ENCODE results near the gene ZNF415.
"Not testable (repeated sequence)": the region's sequence is repeated elsewhere in the genome, so short reads cannot be mapped to it uniquely, and the experiment has no call there.

Gene ZNF415

DNA sequence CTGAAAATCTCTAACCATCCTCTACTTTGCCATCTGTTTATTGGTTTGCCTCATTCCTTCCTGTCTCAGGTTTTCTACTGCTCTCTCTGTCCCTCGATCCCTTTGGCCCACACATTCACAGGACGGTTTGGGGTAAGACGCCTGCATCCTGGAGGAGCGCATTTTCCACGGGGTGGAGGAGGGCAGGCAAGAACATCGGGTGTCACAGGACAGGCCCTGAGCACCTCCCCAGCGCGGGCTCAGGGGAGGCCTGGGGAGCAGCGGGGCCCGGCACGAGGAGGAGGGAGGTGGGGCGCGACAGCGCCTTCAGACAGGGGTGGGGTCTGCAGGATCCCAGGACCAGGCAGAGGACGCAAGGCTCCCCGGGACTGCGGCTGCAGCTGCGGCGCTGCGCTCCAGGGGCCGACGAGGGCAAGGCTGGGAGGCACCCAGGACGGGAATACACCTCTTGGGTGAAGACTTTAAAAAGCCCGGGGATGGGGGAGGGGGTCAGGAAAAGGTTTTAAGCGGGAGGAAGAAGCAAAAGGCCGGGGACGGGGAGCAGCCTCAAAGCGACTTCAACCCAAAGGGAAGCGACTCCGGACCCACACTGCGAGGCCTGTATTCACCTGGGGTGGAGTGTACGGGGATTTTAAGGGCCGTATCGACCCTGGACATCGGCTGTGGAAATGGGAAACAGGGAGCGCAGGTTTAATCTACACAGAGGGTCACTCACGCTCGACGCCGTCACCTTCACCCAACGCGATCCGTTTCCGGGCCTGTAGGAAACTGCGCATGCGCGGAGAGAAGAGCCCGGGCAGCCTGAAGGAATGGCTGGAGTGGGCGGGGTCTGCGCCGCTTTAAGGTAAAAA, at the start of gene ZNF415:
ZNF415 (minus strand) TSS at position 770 of the 851 bp plus-strand sequence. CDS start 10,234 bp downstream, outside the sequence.
- no peak for DNase-seq

DNA sequence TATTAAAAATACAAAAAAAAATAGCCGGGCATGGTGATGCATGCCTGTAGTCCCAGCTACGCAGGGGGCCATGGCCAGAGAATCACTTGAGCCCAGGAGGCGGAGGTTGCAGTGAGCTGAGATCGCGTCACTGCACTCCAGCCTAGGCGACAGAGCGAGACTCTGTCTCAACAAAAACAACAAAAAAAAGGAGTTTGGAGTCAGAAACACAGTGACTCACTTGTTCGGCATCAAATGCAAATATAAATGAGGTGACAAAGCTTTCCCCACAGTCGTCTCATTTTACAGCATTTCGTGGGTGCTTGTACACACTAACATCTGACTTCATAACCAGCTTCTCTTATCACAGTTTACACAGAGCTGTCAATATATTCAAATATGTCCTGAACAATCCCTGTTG, 49.5 kb upstream of the ZNF415 start:
- DNase-seq, result no peak

DNA sequence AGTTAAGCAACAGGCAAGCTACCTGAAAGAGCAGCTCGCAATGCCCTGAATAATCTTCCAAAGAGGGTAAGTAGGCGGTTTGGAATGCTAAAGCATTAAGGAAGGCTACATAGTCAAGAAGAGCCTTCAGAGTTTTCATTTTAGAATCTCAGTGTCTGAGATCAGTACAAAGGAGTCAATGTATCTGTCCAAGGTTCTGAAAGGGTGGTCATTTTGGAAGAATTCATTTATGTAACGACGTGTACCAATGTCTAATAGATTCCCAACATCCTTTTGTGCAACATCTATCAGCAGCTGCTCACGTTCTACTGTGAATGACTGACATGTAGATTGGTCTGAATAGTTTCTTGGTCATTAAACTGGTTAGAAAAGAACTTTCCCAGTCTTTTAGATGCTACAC, 45.3 kb upstream of the ZNF415 start:
- DNase-seq, result no peak

DNA sequence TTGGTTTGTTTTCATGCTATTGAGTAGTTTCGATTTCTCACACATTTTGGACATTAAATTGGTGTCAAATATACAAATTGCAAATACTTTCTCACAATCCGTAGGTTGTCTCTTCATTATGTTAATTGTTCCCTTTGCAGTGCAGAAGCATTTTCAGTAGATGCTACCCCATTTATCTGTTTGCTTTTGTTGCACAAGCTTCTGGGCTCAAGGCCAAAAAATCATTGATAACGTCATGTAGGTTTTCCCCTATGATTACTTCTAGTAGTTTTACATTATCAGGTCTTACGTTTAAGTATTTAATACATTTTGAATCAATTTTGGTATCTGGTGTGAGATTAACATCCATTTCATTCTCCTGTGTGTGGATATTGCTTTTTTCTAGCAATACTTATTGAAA, 40.2 kb upstream of the ZNF415 start:
- no peak for DNase-seq

DNA sequence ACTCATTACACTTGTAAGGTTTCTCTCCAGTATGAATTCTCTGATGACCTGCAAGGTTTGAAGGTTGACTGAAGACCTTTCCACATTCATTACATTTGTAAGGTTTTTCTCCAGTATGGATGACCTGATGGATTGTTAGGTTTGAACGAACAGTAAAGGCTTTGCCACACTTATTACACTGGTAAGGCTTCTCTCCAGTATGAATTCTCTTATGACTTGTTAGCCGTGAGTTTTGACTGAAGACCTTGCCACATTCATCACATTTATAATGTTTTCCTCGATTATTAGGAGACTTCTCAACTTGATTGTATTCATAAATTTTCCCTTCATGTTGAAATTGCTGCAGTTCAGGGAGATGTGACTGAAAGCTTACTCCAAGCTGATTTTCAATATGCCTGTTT, 33.0 kb upstream of the ZNF415 start:
- DNase-seq, result no peak

DNA sequence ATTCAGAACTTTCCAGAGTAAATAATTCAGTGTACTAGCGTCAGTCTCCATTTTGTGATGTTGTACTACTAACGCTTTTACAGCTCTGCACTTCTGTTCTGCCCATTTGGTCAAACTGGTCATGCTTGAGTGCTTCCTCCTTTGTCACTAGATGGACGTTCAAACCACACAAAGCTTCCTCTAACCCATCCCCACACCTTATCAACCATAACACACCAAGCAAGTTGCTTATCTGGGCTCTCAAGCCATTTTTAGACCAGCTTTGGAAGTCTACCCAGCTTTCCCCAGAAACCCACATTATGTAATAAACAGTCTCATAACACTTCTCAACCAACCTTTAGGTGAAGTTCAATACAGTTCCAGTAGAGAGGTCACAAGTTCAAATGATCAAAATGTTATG, 28.4 kb upstream of the ZNF415 start:
- DNase-seq, result no peak

DNA sequence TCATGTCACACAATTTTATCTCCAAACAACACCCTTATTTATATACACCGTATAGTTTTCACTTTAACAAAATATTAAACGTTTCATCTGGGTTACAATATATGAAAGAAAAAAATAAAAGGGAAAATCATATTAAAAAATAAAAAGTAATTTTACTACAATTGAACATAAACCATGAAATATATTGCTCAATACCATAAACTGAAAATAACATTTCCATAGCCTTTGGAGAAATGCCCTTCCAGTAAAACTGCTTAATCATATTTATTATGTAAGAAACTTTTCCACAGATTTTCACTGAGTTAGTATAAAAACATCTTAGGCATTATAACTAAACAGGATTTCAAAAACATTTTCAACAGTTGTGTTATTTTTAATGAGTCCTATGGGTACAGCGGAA, 27.6 kb upstream of the ZNF415 start:
- no peak for DNase-seq

DNA sequence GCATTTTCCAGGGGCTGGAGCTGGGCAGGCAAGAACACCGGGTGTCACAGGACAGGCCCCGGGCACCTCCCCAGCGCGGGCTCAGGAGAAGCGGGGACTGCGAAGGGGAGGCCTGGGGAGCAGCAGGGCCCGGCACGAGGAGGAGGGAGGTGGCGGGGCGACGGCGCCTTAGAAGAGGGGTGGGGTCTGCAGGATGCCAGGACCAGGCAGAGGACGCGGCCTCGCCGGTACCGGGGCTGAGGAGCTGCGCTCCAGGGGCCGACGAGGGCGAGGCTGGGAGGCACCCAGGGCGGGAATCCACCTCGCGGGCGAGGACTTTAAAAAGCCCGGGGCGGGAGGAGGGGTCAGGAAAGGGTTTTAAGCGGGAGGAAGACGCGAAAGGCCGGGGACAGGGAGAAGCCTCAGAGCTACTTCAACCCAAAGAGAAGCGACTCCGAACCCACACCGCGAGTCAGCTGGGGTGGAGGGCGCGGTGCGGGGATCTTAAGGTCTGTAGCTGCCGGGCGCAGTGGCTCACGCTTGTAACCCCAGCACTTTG, 25.5 kb upstream of the ZNF415 start:
- no peak for DNase-seq

DNA sequence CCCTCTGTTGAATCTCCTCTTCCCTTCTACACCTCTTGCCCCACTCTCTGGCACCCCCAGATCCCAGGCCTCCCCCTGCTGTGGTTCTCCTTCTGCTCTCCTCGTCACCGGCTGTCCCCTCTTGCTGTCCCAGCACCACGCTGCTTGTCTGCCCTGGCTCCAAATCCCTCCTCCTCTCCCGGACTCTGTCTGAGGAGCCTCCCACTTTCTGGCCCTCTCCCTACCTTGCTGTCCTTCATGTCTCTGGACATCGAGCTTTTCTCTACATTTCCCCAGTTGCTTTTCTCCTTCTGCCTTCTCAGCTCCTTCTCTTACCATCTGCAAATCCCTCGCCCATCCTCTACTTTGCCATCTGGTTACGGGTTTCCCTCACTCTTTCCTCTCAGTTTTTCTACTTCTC, 24.9 kb upstream of the ZNF415 start:
- no peak for DNase-seq

DNA sequence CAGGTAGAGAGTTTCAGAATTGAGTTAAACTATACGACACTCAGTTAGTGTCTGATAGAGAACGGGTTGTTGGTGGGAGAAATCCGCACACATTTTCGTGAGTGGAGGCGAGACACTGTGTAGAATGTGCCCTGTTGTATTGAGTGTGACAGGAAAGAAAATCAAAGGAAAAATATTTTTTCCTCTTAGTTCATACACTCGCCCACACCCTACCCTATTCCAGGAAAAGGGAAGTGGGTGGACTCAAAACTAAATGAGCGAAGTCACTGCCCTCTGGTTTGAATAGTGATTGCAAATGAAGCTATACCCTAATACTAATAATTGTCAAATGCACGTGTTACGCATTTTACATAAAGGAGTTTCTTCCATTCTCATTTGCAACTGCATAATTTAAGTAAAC, 24.1 kb upstream of the ZNF415 start:
- DNase-seq, result no peak

DNA sequence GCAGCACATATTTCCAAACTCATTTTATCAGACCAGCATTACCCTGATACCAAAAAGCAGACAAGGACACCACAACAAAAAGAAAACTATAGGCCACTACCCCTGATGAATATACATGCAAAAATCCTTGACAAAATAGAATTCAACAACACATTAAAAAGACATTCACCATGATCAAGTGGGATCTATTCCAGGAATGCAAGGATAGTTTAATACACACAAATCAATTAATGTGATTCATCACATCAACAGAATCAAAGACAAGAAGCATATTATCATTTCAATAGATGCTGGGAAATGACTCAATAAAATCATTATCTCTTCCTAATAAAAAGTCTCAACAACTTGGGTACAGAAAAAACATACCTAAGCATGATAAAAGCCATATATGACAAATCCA, 14.9 kb upstream of the ZNF415 start:
- no peak for DNase-seq

DNA sequence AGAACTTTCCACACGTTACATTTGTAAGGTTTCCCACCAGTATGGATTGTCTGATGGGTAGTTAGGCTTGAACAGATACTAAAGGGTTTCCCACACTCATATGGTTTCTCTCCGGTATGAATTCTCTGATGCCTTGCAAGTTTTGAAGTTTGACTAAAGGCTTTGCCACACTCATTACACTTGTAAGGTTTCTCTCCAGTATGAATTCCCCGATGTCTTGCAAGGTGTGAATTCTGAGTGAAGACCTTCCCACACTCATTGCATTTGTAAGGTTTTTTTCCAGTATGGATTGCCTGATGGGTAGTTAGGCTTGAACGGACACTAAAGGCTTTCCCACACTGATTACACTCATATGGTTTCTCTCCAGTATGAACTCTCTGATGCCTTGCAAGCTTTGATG, 7.6 kb upstream of the ZNF415 start:
- DNase-seq, result no peak

DNA sequence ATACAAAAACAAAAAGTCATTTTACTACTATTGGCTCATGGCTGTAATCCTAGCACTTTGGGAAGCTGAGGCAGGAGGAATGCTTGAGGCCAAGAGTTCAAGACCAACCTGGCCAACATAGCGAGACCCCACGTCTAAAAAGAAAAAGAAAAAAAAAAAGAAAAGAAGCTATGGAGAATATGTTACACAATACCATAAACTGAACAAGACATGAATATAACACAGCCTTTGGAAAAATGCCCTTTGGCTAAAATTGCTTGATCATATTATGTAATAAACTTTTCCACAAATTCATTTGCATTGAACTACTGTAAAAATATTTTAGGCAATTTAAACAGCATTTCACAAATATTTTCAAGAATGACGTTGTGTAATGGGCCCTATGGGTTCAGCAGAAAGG, 3.7 kb upstream of the ZNF415 start:
- DNase-seq, result no peak

DNA sequence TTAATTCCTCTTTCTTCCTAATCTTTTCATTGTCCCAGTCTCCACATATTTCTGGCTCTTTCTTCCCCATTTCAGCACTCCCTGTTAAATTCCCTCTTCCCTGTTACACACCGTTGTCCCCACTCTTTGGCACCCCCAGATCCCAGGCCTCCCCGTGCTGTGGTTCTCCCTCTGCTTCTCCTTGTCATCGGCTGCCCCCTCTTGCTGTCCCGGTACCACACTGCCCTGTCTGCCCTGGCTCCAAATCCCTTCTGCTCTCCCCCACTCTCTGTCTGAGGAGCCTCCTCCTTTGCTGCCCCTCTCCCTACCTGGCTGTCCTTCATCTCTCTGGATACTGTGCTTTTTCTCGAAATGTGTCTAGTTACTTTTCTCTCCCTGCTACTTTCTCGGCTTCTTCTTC, 983 bp downstream of the ZNF415 start:
- DNase-seq, result no peak

DNA sequence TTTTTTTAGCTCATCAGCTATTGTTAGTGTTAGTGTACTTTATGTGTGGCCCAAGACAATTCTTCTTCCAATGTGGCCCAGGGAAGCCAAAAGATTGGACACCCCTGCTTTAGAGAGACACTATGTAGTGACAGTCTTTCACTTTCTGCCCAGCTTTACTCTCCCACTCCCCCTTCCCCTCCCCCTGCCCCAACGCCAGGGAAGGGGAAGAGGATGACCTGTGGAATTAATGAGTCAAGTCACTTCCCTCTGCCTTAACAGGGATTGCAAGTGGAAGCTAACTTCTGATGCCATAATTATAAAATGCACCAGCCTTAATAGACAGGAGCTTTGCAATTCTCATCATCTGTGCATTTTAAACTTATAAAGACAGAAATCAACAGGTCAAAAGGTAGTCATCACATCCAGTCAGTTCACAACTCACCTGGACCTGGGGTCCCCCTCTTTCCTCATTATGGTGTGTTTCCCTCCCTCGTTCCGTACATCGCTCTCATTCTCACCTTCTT, 1.6 kb downstream of the ZNF415 start:
- no peak for DNase-seq

DNA sequence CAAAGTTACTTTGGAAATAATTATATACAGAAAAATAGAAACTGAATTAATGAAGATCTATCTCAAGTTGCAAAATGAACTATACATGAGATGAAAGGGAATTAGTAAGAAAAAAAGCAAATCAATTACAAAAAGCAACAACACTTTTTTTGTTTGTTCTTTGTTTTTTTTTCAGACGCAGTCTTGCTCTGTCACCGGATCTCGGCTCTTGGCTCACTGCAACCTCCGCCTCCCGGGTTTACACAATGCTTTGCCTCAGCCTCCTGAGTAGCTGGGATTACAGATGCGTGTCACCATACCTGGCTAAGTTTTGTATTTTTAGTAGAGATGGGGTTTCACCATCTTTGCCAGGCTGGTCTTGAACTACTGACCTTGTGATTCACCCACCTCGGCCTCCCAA, 2.2 kb downstream of the ZNF415 start:
- DNase-seq, result no peak

DNA sequence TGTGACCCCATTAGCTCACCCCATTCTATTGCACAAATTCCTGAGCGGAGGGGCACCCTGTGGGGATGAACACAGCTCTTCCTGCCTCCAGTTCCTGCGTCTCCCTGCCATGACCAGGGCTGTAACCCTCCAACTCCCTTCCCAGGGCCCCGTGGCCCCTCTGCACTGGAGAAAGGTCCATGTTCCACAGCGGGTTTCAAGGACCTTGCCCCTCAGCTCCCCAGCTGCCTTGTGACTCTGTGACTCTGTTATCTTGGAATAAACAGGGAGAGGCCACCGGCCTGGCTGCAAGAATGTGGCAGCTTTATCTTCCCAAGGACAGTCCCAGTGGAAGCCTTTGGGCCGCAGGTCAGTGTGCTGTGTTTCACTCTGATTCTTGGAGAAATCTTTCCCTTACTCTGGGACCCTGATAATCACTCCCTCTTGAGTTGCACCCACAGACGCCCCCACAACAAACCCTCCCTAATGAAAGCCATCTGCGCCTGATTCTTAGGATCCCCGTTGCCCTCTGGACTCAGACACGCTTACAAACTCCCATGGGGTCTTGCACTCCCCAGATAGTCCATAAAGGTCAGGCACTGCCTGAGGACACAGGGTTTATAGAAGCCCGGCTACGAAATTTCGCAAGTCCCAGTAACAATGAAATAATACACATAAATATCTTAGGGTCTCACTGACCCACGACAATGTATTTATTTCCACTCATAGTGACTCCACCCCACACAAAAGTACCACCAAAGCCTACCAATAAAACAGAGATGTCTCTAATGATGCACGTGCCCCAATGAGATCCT, 5.8 kb downstream of the ZNF415 start:
- not testable (repeated sequence) for DNase-seq

DNA sequence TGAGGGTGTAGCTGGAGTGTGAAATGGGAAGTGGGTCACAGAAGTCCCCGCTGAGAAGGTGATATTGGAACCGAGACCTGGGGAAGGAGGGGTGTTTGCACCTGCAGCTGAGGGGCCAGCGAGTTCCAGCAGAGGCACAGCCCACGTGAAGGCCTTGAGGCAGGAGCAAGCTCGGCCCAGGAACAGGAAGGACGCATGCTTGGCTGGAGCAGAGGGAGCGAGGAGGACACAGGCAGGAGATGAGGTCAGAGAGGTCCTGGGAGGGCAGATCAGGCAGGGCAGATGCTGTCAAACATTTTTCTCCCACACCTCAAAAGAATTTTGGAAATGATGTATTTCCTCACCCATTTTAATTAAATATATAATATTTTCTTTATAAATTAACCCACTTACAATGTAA, 9.3 kb downstream of the ZNF415 start:
- DNase-seq, result no peak

DNA sequence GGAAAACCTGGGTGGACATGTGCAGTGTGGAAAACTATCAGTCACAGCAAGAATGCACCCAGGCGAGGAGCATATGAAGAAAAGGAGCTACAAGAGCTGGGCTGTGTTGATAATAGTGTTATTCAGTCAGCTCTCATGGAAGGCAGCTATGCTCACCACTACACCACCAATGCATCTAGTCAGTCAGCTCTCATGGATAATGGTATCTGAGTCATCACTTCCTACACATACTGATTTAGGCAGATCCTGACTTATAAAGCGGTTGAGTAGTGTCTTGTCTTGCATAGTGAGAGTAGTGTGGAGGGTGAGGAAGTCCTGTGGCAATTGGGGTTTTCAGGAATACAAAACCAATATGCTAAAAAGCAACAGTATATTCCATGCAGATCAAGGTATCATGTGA, 20.4 kb downstream of the ZNF415 start:
- DNase-seq, result no peak

DNA sequence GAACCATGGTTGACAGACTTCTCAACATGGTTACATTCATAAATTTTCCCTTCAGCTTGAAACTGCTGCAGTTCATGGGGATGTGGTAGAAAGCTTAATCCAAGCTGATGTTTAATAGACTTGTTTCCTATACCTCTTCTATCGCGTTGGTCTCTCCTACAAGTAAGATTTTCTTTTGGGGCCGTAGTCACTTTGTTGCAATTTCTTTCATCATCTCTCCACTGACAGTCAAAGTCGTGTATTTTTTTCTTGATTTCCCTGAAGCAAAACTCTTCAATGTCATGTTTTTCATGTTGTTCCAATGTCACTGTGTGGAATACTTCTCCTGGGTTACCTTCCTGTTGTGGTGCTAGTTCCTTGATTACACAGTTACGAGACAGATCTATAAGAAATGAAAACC, 23.2 kb downstream of the ZNF415 start:
- no peak for DNase-seq

DNA sequence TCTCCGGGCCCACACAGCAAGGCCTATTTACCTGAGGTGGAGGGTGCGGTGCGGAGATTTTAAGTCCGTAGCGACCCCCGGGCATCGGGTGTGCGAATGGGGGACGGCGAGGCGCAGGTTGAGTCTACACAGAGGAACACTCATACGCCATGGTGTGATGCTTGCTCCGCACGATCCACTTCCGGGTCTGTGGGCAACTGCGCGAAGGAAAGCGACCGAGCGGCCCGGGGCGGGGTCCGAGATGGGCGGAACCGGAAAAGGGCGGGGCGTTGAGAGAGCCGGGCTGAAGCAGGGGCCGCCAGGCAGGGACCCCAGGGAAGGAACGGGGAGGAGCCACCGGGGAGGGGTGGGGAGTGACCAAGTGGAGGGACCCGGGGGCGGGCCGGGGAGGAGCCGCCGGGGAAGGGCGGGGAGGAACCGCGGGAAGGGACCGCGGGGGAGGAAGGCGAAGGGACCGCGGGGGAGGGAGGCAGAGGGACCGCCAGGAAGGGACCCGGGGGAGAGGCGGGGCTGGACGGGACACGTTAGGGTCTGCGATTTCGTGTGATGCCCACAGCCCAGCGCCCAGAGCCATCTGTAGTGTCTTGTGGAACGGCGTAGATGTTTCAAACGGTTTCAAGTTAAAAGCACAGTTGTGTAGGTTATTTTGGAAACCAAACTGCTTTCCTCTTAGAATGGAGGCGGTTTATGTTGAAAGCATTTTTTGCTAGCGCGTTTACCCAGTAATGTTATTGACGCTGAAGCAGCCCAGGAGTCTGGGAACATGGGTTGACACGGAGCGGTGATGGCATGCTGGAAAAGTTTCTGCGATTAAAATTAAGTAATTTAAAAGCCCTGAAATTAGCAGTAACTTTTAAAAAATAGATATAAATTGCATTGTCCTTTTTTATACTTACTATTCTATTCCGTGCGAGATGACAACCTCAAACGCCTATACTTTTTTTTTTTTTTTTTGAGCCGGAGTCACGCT, 29.2 kb downstream of the ZNF415 start, which contains the start of gene ZNF160:
ZNF160 (minus strand) TSS at position 189 of the 970 bp plus-strand sequence. CDS start 17,146 bp downstream, outside the sequence.
- DNase-seq, result no peak

DNA sequence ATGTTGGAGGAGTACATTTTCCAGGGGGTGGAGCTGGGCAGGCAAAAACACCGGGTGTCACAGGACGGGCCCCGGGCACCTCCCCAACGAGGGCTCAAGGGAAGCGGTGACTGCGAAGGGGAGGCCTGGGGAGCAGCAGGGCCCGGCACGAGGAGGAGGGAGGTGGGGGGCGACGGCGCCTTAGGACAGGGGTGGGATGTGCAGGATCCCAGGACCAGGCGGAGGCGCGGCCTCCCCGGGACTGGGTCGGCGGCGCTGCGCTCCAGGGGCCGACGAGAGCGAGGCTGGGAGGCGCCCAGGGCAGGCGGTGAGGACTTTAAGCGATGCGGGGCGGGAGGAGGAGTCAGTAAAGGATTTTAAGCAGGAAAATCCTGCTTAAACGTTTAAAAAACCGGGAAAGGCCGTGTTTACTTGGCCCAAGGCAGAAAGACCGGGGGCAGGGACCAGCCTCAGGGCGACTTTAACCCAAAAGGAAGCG, 29.9 kb downstream of the ZNF415 start:
- DNase-seq, result no peak

Measured in SIG-M5 (cell line).